HFF-Myc (cell line): ENCODE results near the gene CTNNA2.
A peak's percentile ranks its signal among the peaks of the same experiment; 100 is the strongest.

Source experiments
- DNase-seq: peaks from one replicate; pipeline ENCODE4 v3.0.0-alpha.2; 2011; ENCODE audit warnings: low read depth; ENCODE audit errors: extremely low read depth
- H3K4me3 ChIP-seq: replicated peaks from 2 replicates; pipeline ENCODE4 v1.5.1; 2011; ENCODE audit warnings: low read depth, mild to moderate bottlenecking, control low read depth, low read length
- TF ChIP-seq, protein P1 (sequence below): IDR thresholded peaks from 2 replicates; pipeline ENCODE4 v1.5.1; 2012; ENCODE audit warnings: mild to moderate bottlenecking, low read depth, low read length, control low read depth; ENCODE audit errors: missing control alignments

The CTNNA2 gene

GRCh38 chr2:80247339-80247738 lies 734.5 kb downstream of the CTNNA2 start:
- TF ChIP-seq, protein P1, sequence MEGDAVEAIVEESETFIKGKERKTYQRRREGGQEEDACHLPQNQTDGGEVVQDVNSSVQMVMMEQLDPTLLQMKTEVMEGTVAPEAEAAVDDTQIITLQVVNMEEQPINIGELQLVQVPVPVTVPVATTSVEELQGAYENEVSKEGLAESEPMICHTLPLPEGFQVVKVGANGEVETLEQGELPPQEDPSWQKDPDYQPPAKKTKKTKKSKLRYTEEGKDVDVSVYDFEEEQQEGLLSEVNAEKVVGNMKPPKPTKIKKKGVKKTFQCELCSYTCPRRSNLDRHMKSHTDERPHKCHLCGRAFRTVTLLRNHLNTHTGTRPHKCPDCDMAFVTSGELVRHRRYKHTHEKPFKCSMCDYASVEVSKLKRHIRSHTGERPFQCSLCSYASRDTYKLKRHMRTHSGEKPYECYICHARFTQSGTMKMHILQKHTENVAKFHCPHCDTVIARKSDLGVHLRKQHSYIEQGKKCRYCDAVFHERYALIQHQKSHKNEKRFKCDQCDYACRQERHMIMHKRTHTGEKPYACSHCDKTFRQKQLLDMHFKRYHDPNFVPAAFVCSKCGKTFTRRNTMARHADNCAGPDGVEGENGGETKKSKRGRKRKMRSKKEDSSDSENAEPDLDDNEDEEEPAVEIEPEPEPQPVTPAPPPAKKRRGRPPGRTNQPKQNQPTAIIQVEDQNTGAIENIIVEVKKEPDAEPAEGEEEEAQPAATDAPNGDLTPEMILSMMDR: no peak
- DNase-seq: no peak
- no peak overlapping the region for H3K4me3 ChIP-seq

- H3K4me3 ChIP-seq: no peak overlapping the region
- TF ChIP-seq, protein P1: no peak
- no peak for DNase-seq
Observed at GRCh38 chr2:80248146-80248545, 735.3 kb downstream of the CTNNA2 start.

DNA sequence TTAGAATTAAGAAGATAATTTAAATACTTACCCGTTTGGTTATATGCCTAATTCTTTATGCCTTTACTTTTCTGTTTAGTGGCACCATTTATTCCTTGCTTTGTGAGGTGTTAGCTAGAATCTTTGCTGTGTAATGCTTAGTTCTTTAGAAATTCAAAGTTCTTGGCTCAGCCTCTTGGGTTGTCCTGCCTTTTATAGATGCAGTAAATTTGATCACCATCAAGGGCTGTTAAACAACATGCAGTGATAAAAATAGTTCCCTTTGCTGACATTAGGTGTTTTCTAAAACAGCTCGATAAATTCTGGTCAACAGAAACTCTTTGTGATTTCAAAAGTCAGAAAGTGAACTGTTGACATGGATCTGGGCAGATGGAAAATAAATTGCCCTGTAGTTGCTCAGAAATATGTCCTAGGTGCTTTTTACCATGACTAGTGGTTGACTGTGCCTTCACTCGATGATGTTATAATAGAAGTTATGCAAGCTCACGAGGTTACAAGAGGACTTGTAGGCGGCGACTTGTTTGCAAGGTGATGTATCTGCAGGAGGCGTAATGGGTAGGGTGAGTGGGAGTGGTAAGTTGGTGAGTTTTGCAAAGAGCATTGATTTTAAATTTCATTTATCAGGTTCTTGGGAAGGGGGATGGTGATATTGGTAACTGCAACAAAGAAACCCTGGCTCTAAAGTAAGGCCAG lies 739.6 kb downstream of the CTNNA2 start:
- TF ChIP-seq, protein P1: no peak
- no peak for DNase-seq
- H3K4me3 ChIP-seq: no peak overlapping the region

DNA sequence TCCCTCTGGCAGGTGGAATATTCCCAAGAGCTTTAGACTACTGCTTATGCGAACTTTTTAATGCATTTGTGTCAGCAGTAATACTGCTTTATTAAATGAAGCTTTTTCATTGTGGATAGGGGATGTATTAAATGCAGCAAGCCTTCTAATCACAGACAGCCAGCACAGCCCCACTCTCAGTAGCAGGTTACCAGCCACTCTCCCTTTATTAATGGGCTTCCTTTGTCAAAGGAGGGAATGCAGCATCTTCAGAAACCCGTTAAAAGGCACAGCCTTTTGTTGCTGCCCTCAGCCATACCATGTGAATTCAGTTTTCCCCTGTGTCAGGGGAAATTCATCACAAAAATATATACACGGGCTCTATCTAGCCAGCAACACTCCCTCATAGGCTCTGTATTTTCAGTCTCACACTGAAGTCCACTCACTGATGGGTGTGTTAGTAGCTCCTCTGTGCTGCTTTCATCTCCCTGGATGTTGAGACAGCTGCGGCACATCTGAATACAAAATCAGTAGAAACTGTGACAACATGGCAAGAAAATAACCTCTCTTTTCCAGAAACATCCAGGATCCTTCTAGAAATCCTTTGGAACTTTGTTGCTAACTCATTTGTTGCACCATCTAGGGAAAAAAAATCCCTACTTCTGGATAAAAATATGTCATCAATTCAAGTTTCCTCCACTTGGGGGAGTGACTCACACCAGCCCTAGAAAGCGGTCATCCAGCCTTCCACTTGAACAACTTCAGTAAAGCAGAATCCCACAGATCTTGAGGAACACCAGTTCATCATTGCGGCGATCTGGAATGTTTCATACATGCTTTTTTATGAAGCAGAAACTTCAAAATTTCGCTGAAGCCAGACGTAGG lies 743.3 kb downstream of the CTNNA2 start:
- peak; percentile 16 for DNase-seq
- TF ChIP-seq, protein P1: peak; percentile 42
- no peak overlapping the region for H3K4me3 ChIP-seq

GRCh38 chr2:80256782-80257167 lies 743.9 kb downstream of the CTNNA2 start:
- TF ChIP-seq, protein P1: no peak
- no peak for DNase-seq
- H3K4me3 ChIP-seq: no peak overlapping the region

GRCh38 chr2:80257450-80257849 lies 744.6 kb downstream of the CTNNA2 start:
- no peak for DNase-seq
- no peak overlapping the region for H3K4me3 ChIP-seq
- TF ChIP-seq, protein P1: no peak
